Hindlimb muscle (tissue), 1 donor: ENCODE data around the gene CRY2. TPM values are rescaled to one million over a fixed set of nuclear protein-coding genes. Genes with fewer than 3 reads are reported as not detected.
"Not testable (repeated sequence)": the region's sequence is repeated elsewhere in the genome, so short reads cannot be mapped to it uniquely, and the experiment has no call there.

Source experiments
- DNase-seq: peaks from one replicate; pipeline ENCODE4 v3.0.0-alpha.2; 2013
- polyA plus RNA-seq: library from polyadenylated mRNA; unstranded; fragments of 120-200 nt; gene quantifications from one replicate; pipeline ENCODE4 v1.2.1, GENCODE V29; 2013; ENCODE audit not compliant: insufficient read length

CRY2 gene
- polyA plus RNA-seq, 1 donor = 30.7 TPM

GRCh38 chr11:45900175-45900800 lies 53.0 kb downstream of the CRY2 start:
- not testable (repeated sequence) for DNase-seq

- no peak for DNase-seq
These were observed 53.8 kb downstream of the CRY2 start for GRCh38 chr11:45900916-45901617.

GRCh38 chr11:45901626-45902025 lies 54.4 kb downstream of the CRY2 start:
- DNase-seq = no peak

GRCh38 chr11:45902452-45903380 lies 55.4 kb downstream of the CRY2 start:
- no peak for DNase-seq

GRCh38 chr11:45904309-45904915 lies 57.1 kb downstream of the CRY2 start:
- no peak for DNase-seq

- DNase-seq = no peak
These were observed 57.8 kb downstream of the CRY2 start for GRCh38 chr11:45905095-45905494.

GRCh38 chr11:45905576-45905975 lies 58.3 kb downstream of the CRY2 start:
- DNase-seq = not testable (repeated sequence)

GRCh38 chr11:45906096-45906682 lies 58.9 kb downstream of the CRY2 start:
- DNase-seq = no peak

GRCh38 chr11:45906965-45907611 lies 59.8 kb downstream of the CRY2 start, which contains the start of gene FREY1:
Gene FREY1, minus strand, starts transcription at chr11:45907271. Its CDS starts 26 bp downstream, at chr11:45907245.
- no peak for DNase-seq

GRCh38 chr11:45907911-45908370 lies 60.7 kb downstream of the CRY2 start:
- no peak for DNase-seq

GRCh38 chr11:45909594-45910475 lies 62.6 kb downstream of the CRY2 start:
- DNase-seq = no peak

GRCh38 chr11:45910623-45911022 lies 63.3 kb downstream of the CRY2 start:
- no peak for DNase-seq

GRCh38 chr11:45913514-45913913 lies 66.2 kb downstream of the CRY2 start:
- no peak for DNase-seq

- no peak for DNase-seq
These were observed 66.8 kb downstream of the CRY2 start for GRCh38 chr11:45913942-45914635.

GRCh38 chr11:45915446-45915845 lies 68.2 kb downstream of the CRY2 start:
- no peak for DNase-seq

- DNase-seq = no peak
These were observed 70.0 kb downstream of the CRY2 start for GRCh38 chr11:45917286-45917622.

- DNase-seq = peak; percentile 98
These were observed 70.5 kb downstream of the CRY2 start, which contains the start of gene PEX16 for GRCh38 chr11:45917623-45918330. Gene PEX16, minus strand, starts transcription at chr11:45917877. Its CDS starts 66 bp downstream, at chr11:45917811.

GRCh38 chr11:45918331-45918941 lies 71.2 kb downstream of the CRY2 start:
- DNase-seq = peak; percentile 55
